OCI-LY1 (cell line): ENCODE measurements around the gene TP53BP2.
"Not testable (repeated sequence)": the region's sequence is repeated elsewhere in the genome, so short reads cannot be mapped to it uniquely, and the experiment has no call there.

ENCODE experiments used
- H2AFZ ChIP-seq: fragments of 200-600 bp; sonication (generic), shearing (Covaris generic); 2 replicates; pipeline ENCODE4 v1.6.0; 2014; ENCODE audit warnings: antibody characterized with exemption, mild to moderate bottlenecking, low read length
- H3F3A ChIP-seq: fragments of 200-600 bp; sonication (generic), shearing (Covaris generic); 2 replicates; pipeline ENCODE4 v1.6.0; 2014; ENCODE audit warnings: mild to moderate bottlenecking, antibody characterized with exemption, low read length, moderate library complexity; ENCODE audit not compliant: insufficient read depth
- H3K27ac ChIP-seq: fragments of 200-600 bp; sonication (generic); 2 replicates; pipeline ENCODE4 v1.5.1; 2014; ENCODE audit warnings: low read length, mixed run types, mild to moderate bottlenecking, low read depth; ENCODE audit not compliant: poor library complexity, severe bottlenecking
- H3K27me3 ChIP-seq: fragments of 200-600 bp; sonication (generic); 2 replicates; pipeline ENCODE4 v1.6.0; 2014; ENCODE audit warnings: antibody characterized with exemption, mild to moderate bottlenecking, low read length, moderate library complexity; ENCODE audit not compliant: insufficient read depth
- H3K36me3 ChIP-seq: fragments of 200-600 bp; sonication (generic); 2 replicates; pipeline ENCODE4 v1.6.1; 2014; ENCODE audit warnings: mild to moderate bottlenecking, antibody characterized with exemption, low read length, moderate library complexity, mixed read lengths; ENCODE audit not compliant: insufficient read depth
- H3K4me1 ChIP-seq: fragments of 200-600 bp; sonication (generic); 2 replicates; pipeline ENCODE4 v1.5.1; 2014; ENCODE audit warnings: mild to moderate bottlenecking, low read length, moderate library complexity; ENCODE audit not compliant: insufficient read depth, severe bottlenecking
- H3K4me2 ChIP-seq: fragments of 200-600 bp; sonication (generic), shearing (Covaris generic); 2 replicates; pipeline ENCODE4 v1.6.1; 2014; ENCODE audit warnings: low read length
- H3K4me3 ChIP-seq: fragments of 200-600 bp; sonication (generic); 2 replicates; pipeline ENCODE4 v1.5.1; 2014; ENCODE audit warnings: low read length, low read depth, mild to moderate bottlenecking, mixed read lengths; ENCODE audit not compliant: poor library complexity, severe bottlenecking
- H3K79me2 ChIP-seq: fragments of 200-600 bp; shearing (Covaris generic); 2 replicates; pipeline ENCODE4 v1.6.1; 2016; ENCODE audit warnings: mixed run types, low read length, mixed read lengths; ENCODE audit not compliant: insufficient read depth
- H3K9ac ChIP-seq: fragments of 200-600 bp; sonication (generic), shearing (Covaris generic); 2 replicates; pipeline ENCODE4 v1.6.1; 2014; ENCODE audit warnings: mild to moderate bottlenecking, low read length, mixed read lengths
- H3K9me2 ChIP-seq: fragments of 200-600 bp; sonication (generic), shearing (Covaris generic); 2 replicates; pipeline ENCODE4 v1.6.1; 2014; ENCODE audit warnings: low read depth, mild to moderate bottlenecking, low read length, mixed read lengths
- H3K9me3 ChIP-seq: fragments of 200-600 bp; shearing (Covaris generic); 2 replicates; pipeline ENCODE4 v1.6.1; 2014; ENCODE audit warnings: low read length, mixed read lengths
- H4K20me1 ChIP-seq: fragments of 200-600 bp; sonication (generic), shearing (Covaris generic); 2 replicates; pipeline ENCODE4 v1.6.0; 2016; ENCODE audit warnings: mild to moderate bottlenecking, low read length; ENCODE audit not compliant: insufficient read depth
- CTCF ChIP-seq: fragments of 200-600 bp; sonication (generic), shearing (Covaris generic); IDR thresholded peaks from 2 replicates; pipeline ENCODE4 v1.5.1; 2017; ENCODE audit warnings: mild to moderate bottlenecking, antibody characterized with exemption, low read length, moderate library complexity, mixed read lengths
- EZH2 ChIP-seq: fragments of 200-600 bp; sonication (generic), shearing (Covaris generic); IDR thresholded peaks from 2 replicates; pipeline ENCODE4 v1.8.0; 2017; ENCODE audit warnings: borderline replicate concordance, mixed run types, mild to moderate bottlenecking, antibody characterized with exemption, low read length, moderate library complexity, mixed read lengths

The TP53BP2 gene

DNA sequence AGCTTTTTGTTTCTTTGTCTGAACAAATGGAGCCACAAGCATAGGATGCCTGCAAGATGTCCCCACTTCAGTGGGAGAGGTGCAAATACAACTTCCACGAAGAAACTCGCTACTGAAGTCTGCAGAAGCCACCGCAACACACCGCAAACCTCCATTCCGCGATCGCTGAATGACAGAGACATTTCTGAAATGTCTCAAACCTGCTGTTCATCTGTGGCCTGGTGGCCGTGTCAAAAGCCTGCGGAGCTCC, 1.0 kb downstream of the TP53BP2 start:
- no peak for TF ChIP-seq CTCF
- no peak for TF ChIP-seq EZH2
- Histone ChIP-seq H3K9me3 (no peaks in the 10 kb centered on the region), H3K36me3 (no peaks in the 10 kb centered on the region), H3F3A (no peaks in the 10 kb centered on the region), H3K9ac (peak overlapping the region; percentile 71), H3K27me3 (peaks cover 4% of the 10 kb centered on the region; the same call in 1 of the 2 replicates), H3K9me2 (no peaks in the 10 kb centered on the region), H4K20me1 (0 out of 2 replicates have a peak, but pooled peaks cover 3% of the 10 kb centered on the region), H2AFZ (no peak overlapping the region), H3K27ac (no peak overlapping the region), H3K4me2 (peak overlapping the region; percentile 71), H3K4me3 (peak overlapping the region; percentile 73), H3K4me1 (peaks cover 22% of the 10 kb centered on the region), H3K79me2 (0 out of 2 replicates have a peak, but pooled peaks cover 3% of the 10 kb centered on the region)

DNA sequence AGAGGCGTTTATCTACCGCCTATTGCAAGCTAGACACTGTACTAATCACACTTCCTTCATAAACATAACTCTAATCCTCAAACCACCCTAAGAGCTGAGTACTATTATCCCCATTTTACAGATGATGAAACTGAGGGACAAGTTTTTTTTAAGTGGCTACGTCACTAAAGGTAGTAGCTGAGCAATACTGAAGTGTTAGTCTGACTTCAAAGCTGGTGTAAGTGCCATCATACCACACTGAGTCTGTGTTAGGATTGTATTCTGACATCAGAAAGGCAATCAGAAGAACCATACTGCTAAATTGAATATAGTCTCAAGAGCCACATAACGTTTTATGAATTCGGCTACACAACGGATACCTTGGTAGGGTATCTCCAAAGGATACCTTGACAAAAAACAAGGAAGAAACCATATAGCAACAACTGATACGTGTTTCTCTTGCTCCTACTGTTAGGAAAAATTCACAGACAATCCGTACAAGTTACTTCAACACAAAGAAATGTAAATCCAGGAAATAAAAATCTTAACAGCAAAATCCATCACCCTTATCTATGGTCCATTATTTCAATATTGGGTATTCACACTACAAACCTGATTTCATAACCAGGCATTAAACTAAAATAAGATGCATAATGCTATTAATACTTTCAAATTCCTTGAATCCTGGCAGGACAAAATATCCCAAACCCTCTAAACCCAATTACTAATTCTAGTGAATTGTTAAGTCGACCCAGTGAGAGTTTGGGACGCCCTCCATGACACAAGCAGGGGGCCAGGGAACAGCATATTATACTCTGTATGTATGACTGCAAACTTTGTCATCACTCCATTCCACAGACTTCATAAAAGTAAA, 1.6 kb downstream of the TP53BP2 start:
- Histone ChIP-seq H3K27ac (no peak overlapping the region), H3K9ac (peak overlapping the region; percentile 71; the same call in 1 of the 2 replicates), H3K27me3 (peaks cover 4% of the 10 kb centered on the region; the same call in 1 of the 2 replicates), H3K4me3 (peak overlapping the region; percentile 73), H3K9me3 (no peaks in the 10 kb centered on the region), H3F3A (no peaks in the 10 kb centered on the region), H3K9me2 (no peaks in the 10 kb centered on the region), H3K4me1 (peaks cover 22% of the 10 kb centered on the region), H3K79me2 (0 out of 2 replicates have a peak, but pooled peaks cover 3% of the 10 kb centered on the region), H3K36me3 (no peaks in the 10 kb centered on the region; the same call in 1 of the 2 replicates), H2AFZ (no peak overlapping the region), H4K20me1 (0 out of 2 replicates have a peak, but pooled peaks cover 3% of the 10 kb centered on the region), H3K4me2 (peak overlapping the region; percentile 71)
- no peak for TF ChIP-seq CTCF
- no peak for TF ChIP-seq EZH2

- no peaks in the 10 kb centered on the region for H3K9me2 ChIP-seq
- no peaks in the 10 kb centered on the region; the same call in 1 of the 2 replicates for H3K36me3 ChIP-seq
- no peaks in the 10 kb centered on the region for H3K9me3 ChIP-seq
- H3K27ac ChIP-seq: no peak overlapping the region
- no peaks in the 10 kb centered on the region for H3F3A ChIP-seq
- 0 out of 2 replicates have a peak, but pooled peaks cover 3% of the 10 kb centered on the region for H4K20me1 ChIP-seq
- peaks cover under 1% of the 10 kb centered on the region; the same call in 1 of the 2 replicates for H3K27me3 ChIP-seq
- no peak overlapping the region for H3K4me2 ChIP-seq
- no peak for TF ChIP-seq CTCF
- TF ChIP-seq EZH2: no peak
- no peak overlapping the region for H2AFZ ChIP-seq
- no peak overlapping the region for H3K9ac ChIP-seq
- H3K4me3 ChIP-seq: no peak overlapping the region
- H3K79me2 ChIP-seq: 0 out of 2 replicates have a peak, but pooled peaks cover 3% of the 10 kb centered on the region
- H3K4me1 ChIP-seq: peaks cover 22% of the 10 kb centered on the region
Measured at GRCh38 chr1:223842784-223843183, 3.0 kb downstream of the TP53BP2 start.

GRCh38 chr1:223841977-223842623, 3.6 kb downstream of the TP53BP2 start:
- not testable (repeated sequence) for H3K36me3 ChIP-seq, H3K79me2 ChIP-seq, H3K4me2 ChIP-seq

More at GRCh38 chr1:223841977-223842623, 3.6 kb downstream of the TP53BP2 start:
- H3K4me1 ChIP-seq: peaks cover 22% of the 10 kb centered on the region
- H2AFZ ChIP-seq, H3K4me3 ChIP-seq, H3F3A ChIP-seq, H3K9me3 ChIP-seq, H3K9me2 ChIP-seq, H4K20me1 ChIP-seq, H3K27me3 ChIP-seq, H3K9ac ChIP-seq, H3K27ac ChIP-seq: not testable (repeated sequence)
